IMR-90 (cell line): ENCODE measurements around the gene EFNA5. TPM values are rescaled to one million over a fixed set of nuclear protein-coding genes. Genes with fewer than 3 reads are reported as not detected.

ENCODE experiments used
- ATAC-seq: fragments of 200-7000 bp; cut with Tn5 transposase; 2 replicates; pipeline ENCODE4 v1.9.1; 2020; ENCODE audit warnings: low read depth, mild to moderate bottlenecking, moderate library complexity
- BruUV-seq: library from RNA; stranded (reverse); fragments of 400-500 nt; replicated peaks from 2 replicates; lab custom pipeline; 2021; lab: Mats Ljungman, UMichigan
- CTCF ChIA-PET: fragments of 300-600 bp; formaldehyde crosslinking; extraction: SDS; loops from one replicate; lab custom pipeline; 2021; ENCODE audit warnings: antibody characterized with exemption; lab: Yijun Ruan, JAX
- POLR2A ChIA-PET: fragments of 300-600 bp; sonication (Branson Sonifier 250); formaldehyde crosslinking; loops from one replicate; lab custom pipeline; 2022; ENCODE audit warnings: antibody characterized with exemption; ENCODE audit not compliant: unreplicated experiment; lab: Charles Lee
- DNase-seq: peaks from one replicate; pipeline ENCODE4 v3.0.0; 2013
- H2AFZ ChIP-seq: replicated peaks from 2 replicates; pipeline ENCODE3; 2013; ENCODE audit warnings: low read length, mild to moderate bottlenecking; ENCODE audit not compliant: poor library complexity
- H2AK5ac ChIP-seq: 2 replicates; pipeline ENCODE4 v1.6.1; 2013; ENCODE audit warnings: low read depth, low read length, inconsistent platforms
- H2AK9ac ChIP-seq: replicated peaks from 2 replicates; pipeline ENCODE3; 2013; ENCODE audit warnings: mild to moderate bottlenecking, low read depth, low read length, moderate library complexity; ENCODE audit not compliant: poor library complexity
- H2BK120ac ChIP-seq: 2 replicates; pipeline ENCODE4 v1.6.1; 2013; ENCODE audit warnings: low read depth, low read length, inconsistent platforms
- H2BK15ac ChIP-seq: 3 replicates; pipeline ENCODE4 v1.6.1; 2013; ENCODE audit warnings: low read depth, low read length, inconsistent platforms
- H2BK20ac ChIP-seq: 2 replicates; pipeline ENCODE4 v1.6.1; 2013; ENCODE audit warnings: low read depth, mild to moderate bottlenecking, inconsistent platforms, low read length, moderate library complexity
- H2BK5ac ChIP-seq: 2 replicates; pipeline ENCODE4 v1.6.1; 2013; ENCODE audit warnings: mild to moderate bottlenecking, low read depth, low read length, inconsistent platforms; ENCODE audit not compliant: poor library complexity, severe bottlenecking
- H3K14ac ChIP-seq: replicated peaks from 2 replicates; pipeline ENCODE4 v1.6.1; 2013; ENCODE audit warnings: low read depth, low read length, inconsistent platforms
- H3K18ac ChIP-seq: 2 replicates; pipeline ENCODE4 v1.6.1; 2013; ENCODE audit warnings: low read depth, low read length, control low read depth
- H3K23ac ChIP-seq: 2 replicates; pipeline ENCODE4 v1.6.1; 2013; ENCODE audit warnings: low read depth, low read length, inconsistent platforms
- H3K27ac ChIP-seq: 2 replicates; pipeline ENCODE4 v1.5.1; 2013; ENCODE audit warnings: mild to moderate bottlenecking, control low read depth, low read length; ENCODE audit not compliant: insufficient read depth
- H3K27me3 ChIP-seq: 2 replicates; pipeline ENCODE4 v1.6.1; 2013; ENCODE audit warnings: low read length; ENCODE audit not compliant: control insufficient read depth, insufficient read depth
- H3K36me3 ChIP-seq: 2 replicates; pipeline ENCODE4 v1.6.1; 2013; ENCODE audit warnings: low read length, mixed read lengths; ENCODE audit not compliant: control insufficient read depth, insufficient read depth
- H3K4ac ChIP-seq: 2 replicates; pipeline ENCODE4 v1.6.1; 2013; ENCODE audit warnings: low read depth, low read length, inconsistent platforms
- H3K4me1 ChIP-seq: 2 replicates; pipeline ENCODE4 v1.6.1; 2013; ENCODE audit warnings: low read length, mixed read lengths; ENCODE audit not compliant: control insufficient read depth, insufficient read depth
- H3K4me2 ChIP-seq: 2 replicates; pipeline ENCODE4 v1.6.1; 2013; ENCODE audit warnings: low read depth, mild to moderate bottlenecking, control low read depth, low read length, moderate library complexity
- H3K4me3 ChIP-seq: 2 replicates; pipeline ENCODE4 v1.5.1; 2013; ENCODE audit warnings: low read depth, mild to moderate bottlenecking, control low read depth, low read length, moderate library complexity; ENCODE audit not compliant: insufficient read depth
- H3K56ac ChIP-seq: 2 replicates; pipeline ENCODE4 v1.6.1; 2013; ENCODE audit warnings: low read length, inconsistent platforms; ENCODE audit not compliant: insufficient read depth; ENCODE audit errors: extremely low read depth
- H3K79me1 ChIP-seq, 2 experiments: 2 replicates each; pipeline ENCODE4 v1.6.1; 2013; ENCODE audit warnings: low read length in 2 of 2, inconsistent platforms in 1 of 2, low read depth in 1 of 2
- H3K9ac ChIP-seq: 2 replicates; pipeline ENCODE4 v1.6.1; 2013; ENCODE audit warnings: low read depth, low read length, control low read depth
- H3K9me1 ChIP-seq: 2 replicates; pipeline ENCODE4 v1.6.1; 2013; ENCODE audit warnings: low read length, inconsistent platforms; ENCODE audit not compliant: insufficient read depth
- H3K9me3 ChIP-seq: 2 replicates; pipeline ENCODE4 v1.6.1; 2013; ENCODE audit warnings: low read length; ENCODE audit not compliant: control insufficient read depth, insufficient read depth
- H4K20me1 ChIP-seq: 2 replicates; pipeline ENCODE4 v1.6.1; 2013; ENCODE audit warnings: low read length, inconsistent platforms; ENCODE audit not compliant: insufficient read depth
- H4K5ac ChIP-seq: 2 replicates; pipeline ENCODE4 v1.6.1; 2013; ENCODE audit warnings: mild to moderate bottlenecking, low read depth, low read length, control low read depth
- H4K8ac ChIP-seq, 2 experiments: 2 replicates each; pipeline ENCODE4 v1.6.1; 2013; ENCODE audit warnings: low read depth in 2 of 2, low read length in 2 of 2, control low read depth in 1 of 2, inconsistent platforms in 1 of 2
- H4K91ac ChIP-seq: 2 replicates; pipeline ENCODE4 v1.6.1; 2013; ENCODE audit warnings: low read depth, low read length, inconsistent platforms; ENCODE audit not compliant: insufficient read depth
- BHLHE40 ChIP-seq: fragments of 150-350 bp; IDR thresholded peaks from 2 replicates; pipeline ENCODE4 v1.6.1; 2016; ENCODE audit warnings: mild to moderate bottlenecking, low read depth, low read length
- CHD1 ChIP-seq: IDR thresholded peaks from 2 replicates; pipeline ENCODE4 v1.6.1; 2012; ENCODE audit warnings: low read depth, low read length, improper control_type of control experiment
- FOS ChIP-seq: fragments of 150-350 bp; IDR thresholded peaks from 2 replicates; pipeline ENCODE4 v1.6.1; 2016; ENCODE audit warnings: low read depth, low read length
- MXI1 ChIP-seq: IDR thresholded peaks from 2 replicates; pipeline ENCODE4 v1.6.1; 2012; ENCODE audit warnings: low read depth, mild to moderate bottlenecking, low read length, moderate library complexity, borderline replicate concordance
- NFE2L2 ChIP-seq: fragments of 150-350 bp; IDR thresholded peaks from 2 replicates; pipeline ENCODE4 v1.6.1; 2016; ENCODE audit warnings: low read depth, mild to moderate bottlenecking, low read length
- POLR2A ChIP-seq: IDR thresholded peaks from 2 replicates; pipeline ENCODE4 v1.6.1; 2012; ENCODE audit warnings: mild to moderate bottlenecking, low read depth, low read length
- RAD21 ChIP-seq: IDR thresholded peaks from 2 replicates; pipeline ENCODE4 v1.6.1; 2012; ENCODE audit warnings: low read length, improper control_type of control experiment
- RCOR1 ChIP-seq: IDR thresholded peaks from 2 replicates; pipeline ENCODE4 v1.6.1; 2012; ENCODE audit warnings: mild to moderate bottlenecking, low read length, improper control_type of control experiment; ENCODE audit not compliant: insufficient replicate concordance
- WGBS, 2 experiments: methylation state at CpG; one replicate each; pipeline versions ENCODE4 v1.1.5 to v1.1.7; 2013; ENCODE audit warnings: missing lambda C conversion rate in 2 of 2; ENCODE audit not compliant: insufficient read length in 1 of 2; ENCODE audit errors: extremely low coverage in 2 of 2; 5-methylcytosine and 5-hydroxymethylcytosine counted together
- dilution Hi-C: fragments of 300-500 bp; cut with HindIII; formaldehyde crosslinking; loops from one replicate; pipeline ENCODE4 v1.14.3; 2018; ENCODE audit warnings: low sequenced_read_pairs; ENCODE audit not compliant: unreplicated experiment
- in situ Hi-C: fragments of 300-500 bp; cut with MboI; formaldehyde crosslinking; loops from 3 replicates; pipeline ENCODE4 v1.14.3; 2019; ENCODE audit warnings: low sequenced_read_pairs, inconsistent platforms, mixed read lengths
- intact Hi-C: fragments of 100-400 bp; cut with micrococcal nuclease; formaldehyde crosslinking; loops from 2 replicates; pipeline ENCODE4 v1.10.0; 2022
- polyA plus RNA-seq, 3 experiments: library from polyadenylated mRNA; depleted of rRNA; stranded (reverse); fragments of >200 nt; gene quantifications; 2 replicates each; pipeline ENCODE4 v1.2.3, GENCODE V29; 2012; ENCODE audit warnings: low replicate concordance in 1 of 3
- total RNA-seq: library from RNA; depleted of rRNA; stranded (reverse); fragments of >200 nt; gene quantifications from 2 replicates; pipeline ENCODE4 v1.2.3, GENCODE V29; 2012
- TF ChIP-seq, protein P1 (sequence below): fragments of 150-350 bp; IDR thresholded peaks from 2 replicates; pipeline ENCODE4 v1.6.1; 2017; ENCODE audit warnings: mild to moderate bottlenecking, antibody characterized with exemption, low read length, low read depth
- TF ChIP-seq, protein P2 (sequence below): fragments of 150-350 bp; IDR thresholded peaks from 2 replicates; pipeline ENCODE4 v1.6.1; 2016; ENCODE audit warnings: low read depth, mild to moderate bottlenecking, low read length, moderate library complexity, borderline replicate concordance
- TF ChIP-seq, protein P3 (sequence below): conservative IDR thresholded peaks from 2 replicates; pipeline ENCODE4 v1.5.1; 2012; ENCODE audit warnings: mild to moderate bottlenecking, low read depth, low read length, improper control_type of control experiment

EFNA5 gene
- total and polyA plus RNA-seq, 2 of the 4 experiments (the other 2 are of a cell fraction) = 1.5 to 1.6 TPM

- Histone ChIP-seq H3K27ac (no peak overlapping the region), H3K4me2 (no peak overlapping the region), H3K9me3 (no peaks in the 10 kb centered on the region), H4K91ac (no peak overlapping the region), H2BK5ac (no peak overlapping the region), H3K9ac (no peak overlapping the region), H3K9me1 (peaks cover 3% of the 10 kb centered on the region; the same call in 1 of the 2 replicates), H3K23ac (no peak overlapping the region), H2BK20ac (peak overlapping the region; percentile 57; the same call in 1 of the 2 replicates), H3K14ac (no peak overlapping the region; the same call in 1 of the 2 replicates), H3K4me1 (peaks cover 13% of the 10 kb centered on the region), H4K20me1 (no peaks in the 10 kb centered on the region), H3K36me3 (no peaks in the 10 kb centered on the region), H2AFZ (no peak overlapping the region), H3K18ac (0 out of 2 replicates have a peak overlapping the region, but pooled peaks have one; percentile 26), H3K4ac (0 out of 2 replicates have a peak overlapping the region, but pooled peaks have one; percentile 55), H3K27me3 (no peaks in the 10 kb centered on the region), H2AK5ac (no peak overlapping the region; the same call in 1 of the 2 replicates), H4K8ac (no peak overlapping the region), H4K5ac (no peak overlapping the region), H2AK9ac (no peak overlapping the region), H3K56ac (no peak overlapping the region), H2BK120ac (peak overlapping the region; percentile 55; the same call in 1 of the 2 replicates), H3K79me1 (no peaks in the 10 kb centered on the region), H2BK15ac (0 out of 3 replicates have a peak overlapping the region, but pooled peaks have one; percentile 38), H3K4me3 (no peak overlapping the region)
- ATAC-seq (no peak), DNase-seq (no peak)
- in situ Hi-C loops (no loop called here), intact Hi-C loops (no loop called here), dilution Hi-C loops (no loop called here)
- ChIA-PET CTCF (interaction anchor here (0.9 to 1.1 kb wide), 3 partner anchors 12 to 58 kb away, joined by 3 to 4 read pairs (median 3); no protein-coding TSS in a partner anchor), POLR2A (no interaction called here)
- no TSS peak for BruUV-seq
- TF ChIP-seq, protein P1, sequence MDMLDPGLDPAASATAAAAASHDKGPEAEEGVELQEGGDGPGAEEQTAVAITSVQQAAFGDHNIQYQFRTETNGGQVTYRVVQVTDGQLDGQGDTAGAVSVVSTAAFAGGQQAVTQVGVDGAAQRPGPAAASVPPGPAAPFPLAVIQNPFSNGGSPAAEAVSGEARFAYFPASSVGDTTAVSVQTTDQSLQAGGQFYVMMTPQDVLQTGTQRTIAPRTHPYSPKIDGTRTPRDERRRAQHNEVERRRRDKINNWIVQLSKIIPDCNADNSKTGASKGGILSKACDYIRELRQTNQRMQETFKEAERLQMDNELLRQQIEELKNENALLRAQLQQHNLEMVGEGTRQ = no peak
- no peak for TF ChIP-seq NFE2L2
- TF ChIP-seq, protein P2, sequence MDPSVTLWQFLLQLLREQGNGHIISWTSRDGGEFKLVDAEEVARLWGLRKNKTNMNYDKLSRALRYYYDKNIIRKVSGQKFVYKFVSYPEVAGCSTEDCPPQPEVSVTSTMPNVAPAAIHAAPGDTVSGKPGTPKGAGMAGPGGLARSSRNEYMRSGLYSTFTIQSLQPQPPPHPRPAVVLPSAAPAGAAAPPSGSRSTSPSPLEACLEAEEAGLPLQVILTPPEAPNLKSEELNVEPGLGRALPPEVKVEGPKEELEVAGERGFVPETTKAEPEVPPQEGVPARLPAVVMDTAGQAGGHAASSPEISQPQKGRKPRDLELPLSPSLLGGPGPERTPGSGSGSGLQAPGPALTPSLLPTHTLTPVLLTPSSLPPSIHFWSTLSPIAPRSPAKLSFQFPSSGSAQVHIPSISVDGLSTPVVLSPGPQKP = no peak
- TF ChIP-seq MXI1 = no peak
- no peak for TF ChIP-seq FOS
- no peak for TF ChIP-seq RCOR1
- TF ChIP-seq BHLHE40 = no peak
- TF ChIP-seq RAD21 = no peak
- no peak for TF ChIP-seq POLR2A
- no peak for TF ChIP-seq CHD1
- TF ChIP-seq, protein P3, sequence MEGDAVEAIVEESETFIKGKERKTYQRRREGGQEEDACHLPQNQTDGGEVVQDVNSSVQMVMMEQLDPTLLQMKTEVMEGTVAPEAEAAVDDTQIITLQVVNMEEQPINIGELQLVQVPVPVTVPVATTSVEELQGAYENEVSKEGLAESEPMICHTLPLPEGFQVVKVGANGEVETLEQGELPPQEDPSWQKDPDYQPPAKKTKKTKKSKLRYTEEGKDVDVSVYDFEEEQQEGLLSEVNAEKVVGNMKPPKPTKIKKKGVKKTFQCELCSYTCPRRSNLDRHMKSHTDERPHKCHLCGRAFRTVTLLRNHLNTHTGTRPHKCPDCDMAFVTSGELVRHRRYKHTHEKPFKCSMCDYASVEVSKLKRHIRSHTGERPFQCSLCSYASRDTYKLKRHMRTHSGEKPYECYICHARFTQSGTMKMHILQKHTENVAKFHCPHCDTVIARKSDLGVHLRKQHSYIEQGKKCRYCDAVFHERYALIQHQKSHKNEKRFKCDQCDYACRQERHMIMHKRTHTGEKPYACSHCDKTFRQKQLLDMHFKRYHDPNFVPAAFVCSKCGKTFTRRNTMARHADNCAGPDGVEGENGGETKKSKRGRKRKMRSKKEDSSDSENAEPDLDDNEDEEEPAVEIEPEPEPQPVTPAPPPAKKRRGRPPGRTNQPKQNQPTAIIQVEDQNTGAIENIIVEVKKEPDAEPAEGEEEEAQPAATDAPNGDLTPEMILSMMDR = no peak
- WGBS, 2 experiments = no CpG with 5 or more reads among the region's 1 CpG
These were observed 244.5 kb downstream of the EFNA5 start for GRCh38 chr5:107426209-107426608.
